Stimulated activated naive CD4-positive, alpha-beta T cell (primary cell): ENCODE results near the gene CPSF4.

ENCODE experiments used
- DNase-seq, 6 experiments: peaks; one replicate each; lab custom pipeline; 2025; lab: John Stamatoyannopoulos, UW

Gene CPSF4

DNA sequence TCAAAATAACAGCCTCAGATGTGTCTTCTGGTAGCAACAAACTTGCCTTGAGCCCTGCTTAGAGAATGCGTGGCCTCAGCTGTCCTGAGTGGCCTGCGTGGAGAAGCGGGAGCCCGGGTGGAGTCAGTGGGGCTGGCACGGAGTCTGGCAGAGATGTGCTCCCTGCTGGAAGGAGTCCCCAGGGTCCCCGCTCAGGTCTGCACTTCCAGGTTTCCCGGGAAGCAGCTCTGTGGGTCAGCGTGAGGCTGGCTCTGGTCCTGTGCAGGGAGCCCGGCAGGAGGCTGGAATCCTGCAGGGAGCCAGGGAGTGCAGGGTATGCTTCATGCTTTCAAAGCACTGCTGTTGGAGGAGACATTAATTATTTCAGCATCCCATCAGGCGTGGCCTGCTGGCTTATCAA, 10.1 kb downstream of the CPSF4 start:
- no peak for DNase-seq

DNA sequence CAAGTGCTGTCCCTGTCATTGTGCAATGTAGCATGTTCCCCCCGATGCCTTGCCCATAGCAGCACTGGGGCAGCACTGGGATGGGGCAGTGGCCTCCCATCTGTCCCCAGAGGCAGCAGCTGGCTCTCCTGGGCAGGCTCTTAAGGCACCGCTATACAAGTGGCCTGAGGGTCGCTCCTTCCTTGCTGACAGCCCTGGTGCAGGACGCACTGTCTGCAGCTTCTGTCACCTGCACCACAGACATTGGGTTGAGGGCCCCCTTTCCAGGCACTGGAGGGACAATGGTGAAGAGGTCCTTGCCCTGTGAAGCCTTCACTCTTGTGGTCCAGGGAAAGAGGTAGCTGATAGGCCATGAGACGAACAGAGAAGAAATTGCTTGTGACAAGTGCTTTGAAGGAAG, 10.6 kb downstream of the CPSF4 start:
- DNase-seq = no peak

DNA sequence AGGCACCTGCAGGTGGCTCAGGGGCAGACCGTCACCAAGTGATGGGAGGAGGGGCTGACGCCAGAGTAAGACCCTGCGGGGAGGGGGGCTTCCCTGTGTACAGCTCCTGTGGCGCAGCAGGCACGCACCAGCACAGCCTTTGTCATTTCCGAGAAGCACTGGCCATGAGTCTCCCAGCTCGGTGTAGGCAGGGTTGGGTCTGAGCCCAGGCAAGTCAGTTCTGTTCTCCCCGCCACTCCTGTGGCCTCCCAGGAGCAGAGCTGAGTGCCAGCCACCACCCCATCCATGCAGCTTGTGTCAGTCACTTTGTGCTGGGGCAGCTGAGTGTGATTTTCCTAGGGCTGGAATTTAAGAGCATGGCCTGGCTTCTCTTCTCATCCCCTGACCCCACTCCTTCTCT, 13.2 kb downstream of the CPSF4 start:
- no peak for DNase-seq

DNA sequence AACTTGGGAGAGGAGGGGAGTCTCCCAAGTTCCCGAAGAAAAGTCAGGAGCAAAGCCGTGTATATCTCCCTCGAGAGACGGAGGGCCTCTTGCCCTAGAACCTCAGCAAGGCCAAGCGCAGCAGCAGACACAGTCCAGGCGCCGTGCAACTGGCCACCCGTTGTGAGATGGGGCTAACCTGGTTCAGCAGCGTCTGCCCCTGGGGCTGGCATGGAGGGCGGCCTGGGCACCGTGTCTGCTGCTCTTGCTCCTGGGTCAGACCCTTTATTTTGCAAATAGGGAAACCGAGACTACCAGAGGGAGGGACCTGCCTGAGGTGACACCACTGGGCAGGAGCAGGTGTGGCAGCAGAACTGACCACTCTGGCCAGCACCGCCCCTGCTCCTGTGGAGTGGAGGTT, 13.8 kb downstream of the CPSF4 start:
- DNase-seq = no peak

DNA sequence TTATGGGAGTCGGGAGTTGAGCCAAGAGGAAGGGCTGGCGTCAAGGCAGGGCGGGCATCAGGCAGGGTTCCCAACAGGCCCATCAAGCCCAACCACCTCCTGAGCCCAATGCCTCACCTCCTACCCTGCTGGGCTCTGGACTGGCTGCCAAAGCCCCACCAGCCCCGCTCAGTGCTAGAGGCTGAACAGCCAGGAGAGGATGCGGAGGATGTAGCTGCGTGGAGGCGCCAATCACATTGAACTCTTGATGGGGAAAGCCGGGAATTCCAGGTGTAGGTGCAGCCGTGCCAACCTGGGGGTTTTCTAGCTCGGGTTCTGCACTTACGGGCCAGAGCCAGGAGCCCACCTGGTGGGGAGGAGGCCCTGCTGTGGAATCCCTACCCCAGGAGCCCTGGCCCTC, 14.4 kb downstream of the CPSF4 start:
- DNase-seq = no peak

DNA sequence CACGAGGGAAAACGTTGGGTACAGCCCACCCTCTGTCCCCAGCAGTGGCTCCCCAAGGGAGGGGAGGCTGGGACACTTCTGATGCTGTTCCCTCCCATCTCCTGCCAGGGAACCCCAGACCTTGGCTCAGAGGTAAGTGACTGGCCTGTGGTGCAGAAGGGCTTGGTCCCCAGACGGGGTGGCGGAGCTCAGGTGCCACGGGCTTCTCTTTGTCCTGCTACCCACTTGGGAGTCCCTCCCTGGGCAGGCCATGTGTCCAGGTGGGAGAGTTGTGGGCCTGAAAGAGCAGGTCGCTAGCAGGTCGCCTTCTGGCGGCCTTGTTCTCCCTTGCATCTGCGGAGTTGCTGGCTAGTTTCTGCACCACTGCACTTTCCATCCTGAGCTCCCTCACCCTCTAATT, 17.1 kb downstream of the CPSF4 start:
- no peak for DNase-seq

DNA sequence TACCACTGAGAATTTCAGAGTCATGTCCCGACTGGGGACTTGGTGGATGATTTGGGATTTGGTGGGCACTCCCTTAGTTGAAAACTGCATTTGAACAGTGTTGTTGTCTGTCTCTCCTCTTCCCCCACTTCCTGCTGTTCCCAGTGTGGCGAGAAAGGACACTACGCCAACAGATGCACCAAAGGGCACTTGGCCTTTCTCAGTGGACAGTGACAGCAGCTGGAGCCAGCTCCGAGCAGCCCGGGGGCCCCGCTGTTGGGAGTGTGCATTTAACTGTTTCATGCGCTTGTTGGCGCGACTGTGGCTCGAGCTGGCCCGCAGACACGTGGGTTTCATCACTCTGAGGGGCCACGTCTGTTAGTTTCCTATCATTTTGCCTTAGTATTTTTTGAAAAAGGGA, 17.5 kb downstream of the CPSF4 start:
- no peak for DNase-seq

DNA sequence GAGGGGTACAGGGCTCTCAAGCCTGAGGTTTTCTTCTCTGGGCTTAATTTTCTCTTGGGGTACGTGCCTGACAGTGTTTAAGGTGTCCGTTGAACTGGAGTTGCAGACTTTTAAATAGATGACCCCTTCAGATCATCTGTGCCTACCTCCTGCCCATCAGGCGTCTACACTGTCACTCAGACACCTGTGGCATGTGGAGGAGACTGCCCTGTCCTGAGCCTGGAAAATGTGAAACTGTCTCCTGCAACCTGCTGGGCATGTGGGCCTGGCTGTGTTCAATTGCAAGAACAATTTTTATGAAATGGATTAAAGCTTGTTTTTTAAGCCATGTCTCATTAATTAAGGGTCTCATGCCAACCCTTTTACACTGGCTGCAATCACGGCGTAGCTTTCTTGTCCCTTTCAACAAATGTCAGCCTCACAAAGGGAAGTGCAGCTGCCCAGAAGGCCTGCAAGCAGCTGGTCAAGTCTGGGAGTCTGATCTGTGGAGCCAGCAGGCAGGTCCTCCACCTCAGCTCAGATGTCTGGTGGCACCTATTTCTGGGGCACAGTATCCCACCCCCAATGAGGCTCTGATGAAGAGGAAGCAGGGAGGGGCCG, 18.4 kb downstream of the CPSF4 start:
- no peak for DNase-seq

DNA sequence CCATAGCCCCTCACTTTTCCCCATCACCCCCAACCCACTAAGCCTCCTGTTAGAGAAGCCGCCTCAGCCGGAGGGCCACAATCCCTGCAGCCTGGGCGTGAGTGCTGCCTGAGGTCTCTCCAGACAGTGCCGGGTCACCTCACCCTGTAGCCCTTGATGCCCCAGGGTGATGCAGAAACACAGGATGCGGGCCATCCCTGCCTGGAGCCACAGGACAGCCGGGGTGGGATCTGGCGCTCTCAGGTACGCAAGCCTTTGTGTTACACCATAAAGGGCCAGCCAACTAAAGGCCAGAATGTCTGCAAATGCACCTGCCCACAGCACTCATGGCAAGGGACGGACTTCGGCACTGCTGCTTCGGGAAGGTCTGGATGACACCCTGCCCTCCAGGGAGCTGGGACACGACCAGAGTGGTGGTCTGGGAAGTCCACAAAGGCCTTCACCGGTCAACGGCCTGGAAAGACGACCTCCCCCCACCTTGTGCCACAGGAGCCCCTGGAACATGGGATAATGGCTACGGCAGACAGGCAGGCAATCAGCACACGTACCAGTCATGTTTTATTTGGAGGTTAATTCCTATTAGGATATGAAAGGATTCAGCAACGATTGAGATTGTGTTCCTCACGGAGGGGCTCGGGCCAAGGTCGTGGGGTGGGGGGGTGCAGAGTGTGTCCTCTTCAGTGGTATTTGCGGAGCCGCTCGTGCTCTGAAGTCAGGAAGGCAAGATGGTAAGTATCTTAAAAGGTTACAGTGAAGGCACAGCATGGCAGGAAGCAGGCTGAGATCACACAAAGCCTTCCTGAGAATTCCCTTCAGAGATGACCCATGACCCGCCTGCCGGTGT, 19.1 kb downstream of the CPSF4 start:
- DNase-seq = no peak

DNA sequence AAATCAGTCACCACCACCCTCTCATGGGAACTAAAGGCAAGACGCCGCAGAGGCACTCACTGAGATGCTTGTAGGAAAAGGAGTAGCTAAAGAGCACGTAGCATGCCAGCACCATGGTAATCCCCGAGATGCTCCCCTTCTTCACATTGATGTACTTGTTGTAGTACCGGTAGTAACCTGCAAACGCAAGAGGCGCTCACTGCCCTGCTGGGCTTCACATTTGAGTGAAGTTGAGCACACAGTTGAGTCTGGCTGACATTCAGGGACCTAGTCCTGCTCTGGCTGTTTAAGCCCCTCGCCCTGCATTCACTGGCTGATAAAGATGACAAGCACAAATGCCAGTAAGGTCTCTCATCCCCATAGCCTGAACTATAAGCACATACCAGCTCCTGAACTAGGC, 20.3 kb downstream of the CPSF4 start:
- DNase-seq = peak in 1 of 6 experiments; percentile 5

DNA sequence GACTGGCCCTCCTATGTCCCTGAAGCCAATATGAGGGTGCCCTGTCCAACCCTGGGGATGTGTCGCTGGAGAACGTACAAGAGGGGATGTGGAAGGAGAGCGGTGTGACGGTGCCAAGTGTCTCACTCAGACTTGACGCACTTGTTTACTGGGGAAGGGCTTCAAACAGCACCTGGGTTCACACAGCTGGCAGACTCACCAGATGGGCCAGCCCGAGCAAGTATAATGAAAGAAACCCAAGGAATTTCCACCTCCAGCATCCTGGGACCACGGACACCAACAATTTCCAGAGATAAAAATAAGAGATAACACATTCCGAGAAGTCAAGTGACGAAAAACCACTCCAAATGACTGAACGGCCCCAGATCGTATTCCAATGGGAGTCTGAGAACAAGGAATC, 21.9 kb downstream of the CPSF4 start:
- DNase-seq = no peak

DNA sequence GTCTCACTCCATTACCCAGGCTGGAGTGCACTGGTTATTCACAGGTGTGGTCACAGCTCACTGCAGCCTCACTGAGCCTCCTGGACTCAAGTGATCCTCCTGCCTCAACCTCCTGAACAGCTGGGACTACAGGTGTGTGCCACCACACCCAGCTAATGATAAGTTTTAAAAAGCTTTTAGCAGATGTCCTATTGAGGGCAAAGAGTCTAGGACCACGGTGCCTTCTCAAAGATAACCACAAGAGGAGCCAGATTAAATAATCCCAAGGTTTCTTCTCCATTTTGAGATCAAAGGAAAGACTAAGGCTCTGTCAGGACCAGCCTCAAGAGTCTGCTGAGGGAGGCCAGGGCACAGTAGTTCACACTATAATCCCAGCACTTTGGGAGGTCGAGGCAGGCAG, 22.5 kb downstream of the CPSF4 start:
- DNase-seq = no peak

DNA sequence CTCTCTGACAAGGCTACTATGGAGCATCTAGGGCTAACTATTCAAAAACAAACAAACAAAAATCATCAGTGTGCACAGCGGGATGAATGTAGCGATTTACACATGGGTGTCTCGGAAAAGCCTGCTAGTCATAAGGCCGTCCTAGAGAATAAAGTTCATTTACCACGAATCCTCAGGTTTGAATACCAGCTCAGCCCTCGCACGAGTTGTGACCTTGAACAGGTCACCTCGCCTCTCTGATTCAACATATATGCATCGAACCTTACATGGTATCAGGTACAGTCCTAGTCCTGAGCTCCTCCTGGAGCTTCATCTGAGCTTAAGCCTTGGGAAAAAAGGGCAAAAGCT, 26.7 kb downstream of the CPSF4 start:
- no peak for DNase-seq

DNA sequence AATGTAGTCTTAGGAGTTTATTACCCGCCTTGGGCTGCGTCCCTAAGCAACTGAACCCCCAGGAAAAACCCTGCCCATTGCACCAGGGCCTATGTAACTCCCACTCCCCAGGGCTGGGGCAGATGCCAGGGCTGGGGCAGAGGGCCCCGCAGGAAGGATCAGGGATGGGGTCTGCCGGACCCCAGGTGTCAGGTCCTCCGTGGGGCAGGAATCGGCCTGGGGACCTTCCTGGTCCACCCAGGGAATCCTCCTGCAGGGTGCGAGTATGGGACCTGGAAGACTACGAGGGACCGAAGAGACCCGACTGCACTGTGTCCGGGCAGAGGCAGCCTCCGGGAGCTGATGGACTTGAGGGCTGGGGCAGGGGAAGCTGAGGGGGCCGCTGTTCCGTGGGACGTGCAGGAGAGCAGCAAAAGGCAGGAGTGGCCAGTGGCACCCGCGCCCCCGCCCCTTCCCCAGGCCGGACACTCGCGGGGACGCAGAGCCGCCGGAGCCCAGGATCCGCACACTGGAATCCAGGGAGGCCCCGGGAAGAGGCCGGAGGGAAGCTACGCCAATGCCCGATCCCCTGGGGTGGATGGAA, 29.7 kb downstream of the CPSF4 start:
- no peak for DNase-seq

DNA sequence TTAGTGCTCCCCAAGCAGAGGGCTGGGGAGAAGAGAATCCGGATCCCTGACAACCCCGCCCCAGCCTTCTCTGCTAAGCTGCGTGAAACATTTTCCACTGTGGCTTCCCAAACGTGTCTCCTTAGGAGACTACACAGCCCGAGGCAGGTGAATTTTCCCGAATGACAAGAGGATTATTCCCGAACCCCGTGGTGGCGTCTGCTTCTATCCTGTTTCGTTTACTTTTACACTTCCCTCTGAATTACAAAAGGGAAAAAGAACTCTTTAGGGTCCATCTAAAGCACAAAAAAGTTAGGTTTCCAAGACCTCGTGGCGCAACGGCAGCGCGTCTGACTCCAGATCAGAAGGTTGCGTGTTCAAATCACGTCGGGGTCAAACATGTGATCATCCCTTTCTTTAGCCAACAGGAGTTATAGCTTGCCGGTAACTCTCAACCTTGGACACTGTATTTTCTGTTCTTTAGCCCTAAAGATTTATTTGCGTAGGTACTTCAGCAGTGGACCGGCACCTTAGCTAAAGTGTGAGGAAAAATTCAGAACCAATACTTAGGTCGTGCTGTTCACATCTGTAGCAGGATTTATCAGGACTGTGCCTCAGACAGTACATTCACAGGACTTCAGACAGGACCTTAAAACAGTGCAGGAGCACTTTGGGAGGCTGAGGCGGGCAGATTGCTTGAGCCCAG, 30.8 kb downstream of the CPSF4 start:
- DNase-seq = no peak

DNA sequence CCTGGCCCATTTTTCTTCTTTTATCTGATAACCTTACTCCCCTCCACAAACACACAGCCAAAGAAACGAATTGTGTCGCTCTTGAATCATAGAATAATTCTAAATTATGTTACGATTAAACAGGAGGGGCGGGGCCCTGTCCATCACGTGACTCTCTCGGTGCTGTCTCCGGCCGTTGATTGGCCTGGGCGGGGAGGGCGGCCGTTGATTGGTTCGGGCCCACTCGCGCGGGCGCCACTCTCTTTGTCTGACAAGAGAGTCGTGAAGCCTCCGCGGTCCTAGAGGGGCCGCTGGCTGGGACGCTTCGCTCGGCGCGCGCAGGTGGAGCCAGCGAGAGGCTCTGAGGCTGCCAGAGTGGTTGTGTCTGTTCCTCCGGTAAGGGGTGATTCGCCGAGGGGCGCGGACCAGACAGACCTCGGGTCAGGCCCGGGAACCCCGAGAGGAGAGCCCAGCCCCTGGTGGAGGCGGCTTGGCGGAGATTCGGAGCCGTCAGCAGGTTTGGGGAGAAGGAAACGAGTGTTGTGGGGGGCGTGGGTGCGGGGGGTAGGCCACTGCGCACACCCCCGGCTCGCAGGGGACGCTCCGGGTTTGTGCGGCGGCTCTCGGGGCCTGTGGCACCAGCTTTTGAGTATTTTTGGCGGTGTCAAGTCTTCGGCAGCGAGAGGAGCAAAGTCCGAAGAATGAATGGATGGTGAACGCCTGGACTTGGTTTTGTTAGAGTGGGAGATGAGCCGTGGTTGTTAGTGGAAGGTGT, 34.0 kb downstream of the CPSF4 start, which contains the start of gene ZNF789:
ZNF789 (plus strand) TSS at position 330 of the 754 bp plus-strand sequence. CDS start 3,567 bp downstream, outside the sequence.
- peak; percentile 93 to 98 (median 95) for DNase-seq

DNA sequence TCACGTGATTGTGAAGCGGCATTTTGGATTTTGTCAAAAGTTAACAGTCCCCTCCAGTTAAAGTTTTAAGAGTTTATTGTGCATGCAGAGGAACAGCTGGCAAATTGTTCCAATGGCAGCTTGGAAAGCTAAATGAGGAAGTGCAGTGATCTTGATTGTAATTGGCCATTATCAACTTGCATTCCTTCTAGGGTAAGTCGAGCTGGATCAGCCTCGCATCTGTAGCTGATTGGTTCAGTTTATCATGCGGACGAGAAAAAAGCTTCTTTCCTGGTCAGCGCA, 34.5 kb downstream of the CPSF4 start:
- no peak for DNase-seq

DNA sequence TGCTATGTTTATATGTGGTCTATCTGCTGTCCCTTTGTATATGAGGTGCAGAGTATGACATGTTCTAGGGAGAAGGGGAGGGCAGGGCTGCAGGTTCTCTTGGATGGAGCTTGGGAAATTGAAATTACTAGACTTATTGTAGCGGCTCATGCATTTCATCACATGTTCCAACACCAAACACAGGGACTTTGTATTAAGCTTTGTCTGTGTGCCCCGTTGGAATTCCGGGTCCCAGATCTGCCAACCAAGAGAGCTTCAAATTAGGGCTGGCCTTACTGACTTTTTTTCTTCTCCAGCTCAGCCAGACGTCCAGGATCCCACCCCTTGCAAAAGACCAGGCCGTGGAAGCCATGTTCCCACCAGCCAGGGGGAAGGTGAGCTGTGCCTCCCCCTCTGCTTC, 37.4 kb downstream of the CPSF4 start:
- no peak for DNase-seq

DNA sequence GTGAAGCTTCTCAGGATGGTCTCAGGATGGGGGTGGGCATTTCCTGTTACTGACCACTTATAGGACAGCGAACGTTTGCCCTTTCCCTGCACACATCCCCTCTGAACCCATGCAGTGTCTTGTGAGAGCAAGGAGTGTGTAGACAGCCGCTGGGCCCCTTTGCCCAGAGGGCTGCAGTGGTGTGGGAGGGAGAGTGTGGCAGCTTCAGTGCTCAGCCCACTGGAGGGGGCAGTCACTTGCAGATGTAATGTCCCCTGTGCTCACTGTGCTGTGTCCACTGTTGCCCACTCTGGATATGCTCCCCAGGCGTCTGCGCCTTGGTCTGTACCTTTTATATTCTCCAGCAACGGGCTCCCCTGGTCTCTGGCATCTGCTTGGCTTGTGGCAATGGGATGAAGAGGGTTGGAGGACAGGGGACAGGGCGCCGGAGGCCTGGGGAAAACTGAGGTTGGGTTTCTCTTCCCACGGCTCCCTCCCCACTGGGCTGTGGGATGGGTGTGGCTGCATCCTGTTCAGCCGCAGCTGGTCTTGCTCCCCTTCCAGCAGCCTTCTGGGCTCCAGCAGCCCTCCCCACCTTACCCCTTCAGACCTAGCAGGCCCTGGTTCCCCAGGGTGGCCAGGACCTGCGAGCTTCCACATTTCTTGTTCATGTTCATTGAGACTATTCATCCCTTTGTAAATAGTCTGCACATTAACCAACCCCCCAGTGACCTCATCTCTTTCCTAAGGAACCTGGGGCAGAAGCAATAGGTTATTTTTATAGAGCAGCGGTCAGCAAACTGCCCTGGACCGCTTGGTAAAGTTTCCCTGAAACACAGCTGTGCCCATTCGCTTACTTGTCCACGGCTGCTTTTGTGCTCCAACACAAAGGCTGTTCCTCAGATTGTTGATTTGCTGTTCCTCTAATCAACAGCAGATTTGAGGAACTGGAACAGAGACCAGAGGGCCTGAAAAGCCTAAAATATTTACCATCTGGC, 40.0 kb downstream of the CPSF4 start:
- DNase-seq = no peak

DNA sequence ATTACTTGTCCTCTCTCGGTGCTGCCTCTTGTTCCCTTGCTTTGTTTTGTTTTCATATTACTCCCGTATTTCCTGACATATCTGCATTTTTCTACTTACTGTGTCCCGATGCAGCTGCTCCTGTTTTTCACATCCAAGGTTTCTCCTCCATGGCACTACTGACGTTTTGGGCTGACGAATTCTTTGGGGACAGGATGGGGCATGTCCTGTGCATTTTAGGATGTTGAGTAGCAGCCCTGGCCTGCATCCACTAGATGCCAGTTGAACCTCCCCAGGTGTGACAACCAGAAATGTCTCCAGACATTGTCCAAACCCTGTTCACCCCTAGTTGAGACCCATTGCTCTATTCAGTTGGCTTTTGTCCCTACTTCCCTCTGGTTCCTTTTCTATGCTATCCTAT, 46.4 kb downstream of the CPSF4 start:
- no peak for DNase-seq

DNA sequence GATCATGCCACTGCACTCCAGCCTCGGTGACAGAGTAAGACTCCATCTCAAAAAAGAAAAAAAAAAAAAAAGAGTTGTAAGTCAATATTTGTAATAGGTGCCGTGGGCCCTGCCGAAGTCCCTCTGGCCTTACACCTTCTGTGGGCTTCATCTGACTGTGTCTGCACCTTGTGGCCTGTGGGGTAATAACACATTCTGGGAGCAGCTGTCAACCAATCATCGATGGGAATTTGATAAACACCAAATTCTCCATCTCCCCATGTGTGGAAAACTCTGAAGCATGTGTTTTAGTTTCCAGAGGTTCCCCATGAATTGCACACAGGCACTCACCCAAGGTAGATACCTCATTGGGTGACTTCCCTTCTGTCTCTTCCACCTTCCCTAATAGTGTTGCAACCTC, 50.5 kb downstream of the CPSF4 start:
- DNase-seq = no peak
